Measurements from ENCODE around the gene IGSF3.

The IGSF3 gene

GRCh38 chr1:116667575-116668105 lies at the start of gene IGSF3:
Gene IGSF3 (minus strand): TSS chr1:116667733. CDS start chr1:116666326, 1,407 bp downstream.
- peak; percentile 19 for DNase-seq (ENCODE audit: low read depth)

DNA sequence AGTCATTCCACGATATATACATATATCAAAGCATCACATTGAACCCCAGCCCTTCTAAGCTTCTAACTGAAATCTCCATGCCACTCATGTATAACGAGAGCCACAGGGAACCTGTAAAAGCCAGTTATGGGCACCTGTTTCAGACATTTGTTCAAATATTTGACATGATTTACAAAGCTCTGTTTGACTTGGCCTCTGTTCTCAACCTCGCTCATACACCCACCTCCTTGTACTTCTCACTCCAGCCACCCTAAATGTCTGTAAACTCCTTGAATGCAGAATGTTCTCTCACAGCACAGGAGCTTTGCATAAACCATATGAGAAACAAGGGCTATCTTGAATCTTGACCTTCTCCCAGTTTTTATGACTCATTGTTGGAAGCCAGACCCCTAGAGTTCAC lies 49.8 kb upstream of the IGSF3 start:
- no peak for DNase-seq (ENCODE audit: low read depth)

DNA sequence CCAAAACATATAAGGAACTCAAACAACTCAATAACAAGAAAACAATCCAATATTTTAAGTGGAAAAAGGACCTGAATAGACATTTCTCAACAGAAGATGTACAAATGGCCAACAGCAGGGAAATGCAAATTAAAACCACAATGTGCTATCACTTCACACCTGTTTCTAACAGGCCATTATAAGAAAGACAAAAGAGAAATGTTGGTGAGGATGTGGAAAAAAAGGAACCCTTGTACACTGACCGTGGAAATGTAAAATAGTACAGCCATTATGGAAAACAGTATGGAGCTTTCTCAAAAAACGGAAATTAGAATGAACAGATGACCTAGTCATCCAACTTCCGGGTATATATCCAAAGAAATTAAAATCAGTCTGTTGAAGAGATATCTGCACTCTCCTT lies 48.9 kb upstream of the IGSF3 start:
- DNase-seq (ENCODE audit: low read depth), result no peak

DNA sequence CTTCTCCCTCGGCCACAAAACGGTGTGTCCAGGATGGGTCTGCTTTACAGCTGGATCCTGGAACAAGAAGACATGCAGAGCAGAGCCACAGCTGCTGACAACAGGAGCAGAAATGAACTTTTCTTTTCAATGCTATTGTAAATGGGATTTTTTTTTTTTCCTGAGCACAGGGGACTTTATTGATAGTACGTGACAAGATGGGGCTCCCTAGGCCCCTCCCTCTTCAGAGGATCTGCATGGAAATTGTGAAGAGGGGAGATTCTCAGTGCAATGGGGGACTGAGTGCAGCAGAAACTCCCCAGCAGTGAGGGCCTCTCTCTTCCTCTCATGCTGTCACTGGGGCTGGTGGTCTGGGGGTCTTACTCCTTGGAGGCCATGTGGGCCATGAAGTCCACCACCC lies 45.9 kb upstream of the IGSF3 start:
- DNase-seq (ENCODE audit: low read depth), result no peak

DNA sequence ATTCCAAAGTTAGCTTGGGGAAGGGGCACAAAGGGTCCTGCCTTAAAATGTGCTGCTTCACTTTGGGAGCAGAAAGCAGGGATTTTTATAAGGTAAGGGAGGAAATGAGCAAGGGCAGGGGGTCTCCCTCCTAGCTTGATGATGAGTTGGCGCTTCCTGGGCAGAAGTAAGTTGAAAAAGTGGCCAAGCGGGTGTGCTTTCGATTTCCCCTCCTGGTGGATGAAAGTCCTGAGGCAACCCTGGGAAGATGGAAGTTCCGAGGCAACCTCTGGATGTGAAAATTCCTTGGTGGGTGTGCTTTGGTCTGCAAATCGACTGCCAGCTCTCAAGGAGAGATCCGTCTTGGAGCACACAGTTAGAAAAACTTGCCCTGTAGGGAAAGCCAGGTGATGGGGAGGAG lies 45.0 kb upstream of the IGSF3 start:
- DNase-seq (ENCODE audit: low read depth), result no peak

- DNase-seq (ENCODE audit: low read depth), result peak; percentile 21
These were observed 43.8 kb upstream of the IGSF3 start for GRCh38 chr1:116711263-116711840.

DNA sequence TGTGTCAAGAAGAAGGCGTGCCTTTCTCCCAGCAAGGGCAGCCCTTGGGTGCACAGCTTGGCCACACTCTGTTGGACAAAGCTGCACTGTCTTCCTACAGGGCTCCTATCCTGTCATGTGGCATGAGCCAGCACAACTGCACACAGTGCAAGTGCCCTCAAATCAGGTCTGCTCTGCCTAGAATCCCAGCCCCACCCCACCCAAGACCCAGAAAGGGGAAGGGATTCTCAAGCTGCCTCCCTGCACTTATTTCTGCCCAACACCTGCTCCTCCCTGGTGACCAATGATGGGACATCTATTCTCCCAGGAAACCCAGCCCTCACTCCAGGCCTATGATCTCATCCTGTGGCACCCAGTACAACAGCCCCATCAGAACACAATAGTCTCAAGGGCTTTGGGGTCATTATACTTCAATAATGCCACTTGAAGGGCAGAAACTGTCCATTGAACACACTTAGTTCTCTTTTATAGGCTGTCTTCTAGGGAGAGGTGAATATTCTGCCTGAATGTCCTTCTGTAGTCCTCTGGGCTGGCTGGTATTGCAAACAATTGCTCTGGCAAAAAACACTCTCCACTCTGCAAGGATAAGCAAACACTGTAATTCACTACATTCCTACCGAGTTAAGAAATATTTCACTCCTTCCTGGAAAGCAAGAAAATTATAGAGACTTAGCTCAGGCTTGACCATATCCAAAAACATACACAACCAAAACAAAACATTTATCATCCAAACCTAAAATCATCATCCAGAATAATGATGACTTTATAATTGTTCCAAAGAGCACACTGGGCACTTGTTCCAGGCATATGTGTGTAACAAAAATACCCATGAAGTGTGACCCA lies 43.1 kb upstream of the IGSF3 start:
- DNase-seq (ENCODE audit: low read depth), result no peak

- DNase-seq (ENCODE audit: low read depth), result no peak
These were observed 42.2 kb upstream of the IGSF3 start for GRCh38 chr1:116709666-116710167.

- DNase-seq (ENCODE audit: low read depth), result no peak
These were observed 40.8 kb upstream of the IGSF3 start for GRCh38 chr1:116708255-116708900.

GRCh38 chr1:116706841-116707240 lies 39.3 kb upstream of the IGSF3 start:
- no peak for DNase-seq (ENCODE audit: low read depth)

GRCh38 chr1:116706123-116706522 lies 38.6 kb upstream of the IGSF3 start:
- no peak for DNase-seq (ENCODE audit: low read depth)

- no peak for DNase-seq (ENCODE audit: low read depth)
These were observed 36.7 kb upstream of the IGSF3 start for GRCh38 chr1:116704278-116704677.

- DNase-seq (ENCODE audit: low read depth), result no peak
These were observed 32.1 kb upstream of the IGSF3 start for GRCh38 chr1:116699605-116700004.

DNA sequence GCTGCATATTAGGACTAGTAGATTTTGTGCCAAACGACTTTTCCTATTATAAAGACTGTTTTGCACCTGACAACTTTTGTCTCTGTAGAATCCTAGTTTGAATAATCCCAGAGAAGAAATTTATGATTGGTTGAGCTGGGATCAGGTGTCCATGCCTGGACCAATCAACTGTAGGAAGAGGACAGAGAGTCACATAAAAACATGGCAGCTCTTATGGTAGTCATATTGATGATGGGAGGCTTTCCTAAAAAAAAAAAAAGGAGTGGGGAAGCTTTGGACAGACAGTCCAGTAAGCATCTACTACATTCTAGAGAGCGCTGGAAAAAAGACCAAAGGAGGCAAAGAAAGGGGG lies 30.7 kb upstream of the IGSF3 start:
- no peak for DNase-seq (ENCODE audit: low read depth)

GRCh38 chr1:116697548-116698243 lies 30.2 kb upstream of the IGSF3 start:
- no peak for DNase-seq (ENCODE audit: low read depth)

DNA sequence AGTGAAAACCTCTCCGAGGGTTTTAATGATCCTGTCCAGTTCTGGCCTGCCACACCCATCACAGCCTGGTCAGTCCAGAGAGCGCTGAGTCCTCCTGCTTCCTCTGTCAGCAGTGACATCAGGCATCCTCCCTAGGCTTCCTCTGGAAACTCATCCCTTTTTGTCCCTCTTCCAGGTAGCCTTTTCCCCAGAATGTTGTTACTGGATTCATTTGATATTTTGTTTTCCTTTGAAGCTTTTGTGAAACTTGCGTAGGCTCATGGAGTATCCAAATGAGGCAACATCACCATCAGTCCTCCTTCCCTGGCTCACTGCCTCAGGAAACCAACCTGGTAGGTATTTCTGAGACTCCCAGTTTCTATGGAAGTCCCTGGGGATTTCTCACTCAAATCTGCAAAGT lies 27.0 kb upstream of the IGSF3 start:
- DNase-seq (ENCODE audit: low read depth), result no peak

- no peak for DNase-seq (ENCODE audit: low read depth)
These were observed 26.4 kb upstream of the IGSF3 start for GRCh38 chr1:116693759-116694480.

DNA sequence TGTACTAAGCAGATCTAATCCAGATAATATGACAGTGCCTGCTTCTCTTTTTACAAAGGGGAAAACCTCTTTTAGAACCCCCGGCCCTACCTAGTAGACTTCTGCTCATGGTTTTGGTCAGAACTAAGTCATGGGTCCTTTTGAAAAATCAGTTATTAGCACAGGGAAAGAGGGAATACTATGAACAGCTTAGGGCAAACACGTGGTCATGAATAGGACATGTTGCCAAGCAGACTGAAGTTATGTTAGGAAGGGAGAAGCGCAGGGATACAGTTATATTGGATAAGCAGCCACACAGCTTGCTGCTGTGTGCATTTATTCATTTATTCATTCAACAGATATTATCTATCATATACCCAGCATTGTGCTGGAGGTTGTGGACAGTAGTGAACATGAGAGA lies 25.3 kb upstream of the IGSF3 start:
- DNase-seq (ENCODE audit: low read depth), result no peak

DNA sequence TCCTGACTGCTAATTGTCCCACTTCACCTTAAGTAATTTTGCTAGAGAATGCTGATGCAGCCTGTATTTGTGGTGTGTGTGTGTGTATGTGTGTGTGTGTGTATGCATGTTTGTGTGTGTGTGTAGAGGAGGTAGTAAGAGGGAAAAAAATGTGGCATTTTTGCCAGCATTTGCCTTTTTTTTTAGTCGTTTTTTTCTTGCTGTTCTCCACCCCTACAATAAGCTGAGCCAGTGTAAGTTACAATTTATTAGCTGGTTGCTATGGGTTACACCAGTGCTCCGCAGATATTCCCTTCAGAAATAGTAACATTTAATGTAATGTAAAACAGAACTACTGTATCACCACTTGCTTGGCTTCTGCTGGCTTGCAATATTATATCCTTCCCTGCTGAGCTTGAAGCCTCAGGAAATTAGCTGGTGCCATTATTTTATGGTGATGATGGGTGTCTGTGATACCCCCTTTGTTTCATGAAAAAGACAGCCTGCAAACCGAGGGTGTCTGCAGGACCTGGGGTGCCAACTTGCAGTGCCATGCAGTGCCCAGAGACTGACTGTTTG lies 23.4 kb upstream of the IGSF3 start:
- DNase-seq (ENCODE audit: low read depth), result no peak

DNA sequence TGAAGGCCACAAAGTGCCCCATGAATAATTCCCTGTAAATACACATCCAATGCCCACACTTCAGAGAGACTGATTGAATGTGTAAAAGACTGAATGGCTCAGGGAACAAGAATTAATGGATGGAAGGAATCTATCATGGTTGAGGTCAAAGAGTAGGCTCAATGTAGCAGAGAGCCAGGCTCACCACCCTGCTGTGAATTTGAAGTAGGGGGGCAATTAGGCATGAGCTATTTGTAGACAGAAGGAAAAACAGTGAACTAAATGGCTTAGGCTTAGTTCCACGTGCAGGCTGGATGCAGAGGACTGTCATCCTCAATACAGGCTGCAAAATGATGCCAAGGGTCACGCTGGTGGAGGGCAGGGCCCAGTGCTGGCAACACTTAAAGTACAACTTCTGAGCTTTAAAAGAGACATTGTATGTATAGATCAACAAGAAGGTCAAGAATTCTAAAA lies 22.9 kb upstream of the IGSF3 start:
- DNase-seq (ENCODE audit: low read depth), result no peak

- DNase-seq (ENCODE audit: low read depth), result no peak
These were observed 19.3 kb upstream of the IGSF3 start for GRCh38 chr1:116686723-116687352.

All from stimulated activated CD4-positive, alpha-beta T cell treated with anti-CD3 and anti-CD28 coated beads, Interleukin-2, amount 100 ng/mL, for 4 hours (primary cell).